ENCODE measurements around the gene UNK. TPM values are rescaled to one million over a fixed set of nuclear protein-coding genes. Genes with fewer than 3 reads are reported as not detected.

Gene UNK
- total and polyA plus RNA-seq, 9 of the 15 experiments (the other 6 are each of a cell fraction or from before 2014, with no cell fraction given), result 12.8 to 38.6 (median 24.8) TPM

DNA sequence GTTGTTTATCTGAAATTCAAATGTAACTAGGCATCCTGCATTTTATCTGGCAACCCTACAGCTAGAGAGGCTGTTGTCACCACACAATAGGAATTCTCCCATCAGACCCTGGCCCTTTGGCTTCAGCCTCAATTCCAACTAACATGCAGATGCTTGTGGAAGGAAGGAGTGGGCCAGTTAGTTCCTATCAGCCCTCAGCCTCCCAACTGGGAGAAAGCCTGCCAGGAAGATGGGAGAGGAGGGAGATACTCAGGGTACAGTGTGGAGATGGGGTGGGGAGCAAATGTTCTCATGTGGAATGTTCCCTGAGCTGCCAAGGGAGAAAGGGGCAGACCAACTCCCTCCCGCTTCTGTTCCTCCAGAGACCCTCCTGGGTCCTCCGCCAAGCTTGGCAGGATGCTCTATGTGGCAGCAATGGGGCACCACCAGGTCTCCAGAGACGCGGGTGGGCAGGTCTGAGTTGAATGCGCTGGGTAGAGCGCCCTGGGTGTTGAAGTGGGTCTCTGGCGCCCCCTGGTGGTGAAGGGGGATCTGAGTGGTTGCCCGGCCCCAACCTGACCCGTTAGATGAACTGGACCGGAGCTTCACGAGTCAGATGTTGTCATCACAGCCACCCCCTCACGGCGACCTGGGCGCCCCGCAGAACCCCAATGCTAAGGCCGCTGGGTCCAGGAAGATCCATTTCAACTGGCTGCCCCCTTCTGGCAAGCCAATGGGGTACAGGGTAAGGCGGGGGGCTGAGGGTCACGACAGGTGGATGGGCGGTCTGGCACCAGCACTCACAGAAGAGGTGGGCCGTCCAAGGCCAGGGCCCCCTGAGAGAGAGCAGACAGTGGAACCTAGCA, 34.8 kb upstream of the UNK start (continued):
- TF ChIP-seq, protein P1, sequence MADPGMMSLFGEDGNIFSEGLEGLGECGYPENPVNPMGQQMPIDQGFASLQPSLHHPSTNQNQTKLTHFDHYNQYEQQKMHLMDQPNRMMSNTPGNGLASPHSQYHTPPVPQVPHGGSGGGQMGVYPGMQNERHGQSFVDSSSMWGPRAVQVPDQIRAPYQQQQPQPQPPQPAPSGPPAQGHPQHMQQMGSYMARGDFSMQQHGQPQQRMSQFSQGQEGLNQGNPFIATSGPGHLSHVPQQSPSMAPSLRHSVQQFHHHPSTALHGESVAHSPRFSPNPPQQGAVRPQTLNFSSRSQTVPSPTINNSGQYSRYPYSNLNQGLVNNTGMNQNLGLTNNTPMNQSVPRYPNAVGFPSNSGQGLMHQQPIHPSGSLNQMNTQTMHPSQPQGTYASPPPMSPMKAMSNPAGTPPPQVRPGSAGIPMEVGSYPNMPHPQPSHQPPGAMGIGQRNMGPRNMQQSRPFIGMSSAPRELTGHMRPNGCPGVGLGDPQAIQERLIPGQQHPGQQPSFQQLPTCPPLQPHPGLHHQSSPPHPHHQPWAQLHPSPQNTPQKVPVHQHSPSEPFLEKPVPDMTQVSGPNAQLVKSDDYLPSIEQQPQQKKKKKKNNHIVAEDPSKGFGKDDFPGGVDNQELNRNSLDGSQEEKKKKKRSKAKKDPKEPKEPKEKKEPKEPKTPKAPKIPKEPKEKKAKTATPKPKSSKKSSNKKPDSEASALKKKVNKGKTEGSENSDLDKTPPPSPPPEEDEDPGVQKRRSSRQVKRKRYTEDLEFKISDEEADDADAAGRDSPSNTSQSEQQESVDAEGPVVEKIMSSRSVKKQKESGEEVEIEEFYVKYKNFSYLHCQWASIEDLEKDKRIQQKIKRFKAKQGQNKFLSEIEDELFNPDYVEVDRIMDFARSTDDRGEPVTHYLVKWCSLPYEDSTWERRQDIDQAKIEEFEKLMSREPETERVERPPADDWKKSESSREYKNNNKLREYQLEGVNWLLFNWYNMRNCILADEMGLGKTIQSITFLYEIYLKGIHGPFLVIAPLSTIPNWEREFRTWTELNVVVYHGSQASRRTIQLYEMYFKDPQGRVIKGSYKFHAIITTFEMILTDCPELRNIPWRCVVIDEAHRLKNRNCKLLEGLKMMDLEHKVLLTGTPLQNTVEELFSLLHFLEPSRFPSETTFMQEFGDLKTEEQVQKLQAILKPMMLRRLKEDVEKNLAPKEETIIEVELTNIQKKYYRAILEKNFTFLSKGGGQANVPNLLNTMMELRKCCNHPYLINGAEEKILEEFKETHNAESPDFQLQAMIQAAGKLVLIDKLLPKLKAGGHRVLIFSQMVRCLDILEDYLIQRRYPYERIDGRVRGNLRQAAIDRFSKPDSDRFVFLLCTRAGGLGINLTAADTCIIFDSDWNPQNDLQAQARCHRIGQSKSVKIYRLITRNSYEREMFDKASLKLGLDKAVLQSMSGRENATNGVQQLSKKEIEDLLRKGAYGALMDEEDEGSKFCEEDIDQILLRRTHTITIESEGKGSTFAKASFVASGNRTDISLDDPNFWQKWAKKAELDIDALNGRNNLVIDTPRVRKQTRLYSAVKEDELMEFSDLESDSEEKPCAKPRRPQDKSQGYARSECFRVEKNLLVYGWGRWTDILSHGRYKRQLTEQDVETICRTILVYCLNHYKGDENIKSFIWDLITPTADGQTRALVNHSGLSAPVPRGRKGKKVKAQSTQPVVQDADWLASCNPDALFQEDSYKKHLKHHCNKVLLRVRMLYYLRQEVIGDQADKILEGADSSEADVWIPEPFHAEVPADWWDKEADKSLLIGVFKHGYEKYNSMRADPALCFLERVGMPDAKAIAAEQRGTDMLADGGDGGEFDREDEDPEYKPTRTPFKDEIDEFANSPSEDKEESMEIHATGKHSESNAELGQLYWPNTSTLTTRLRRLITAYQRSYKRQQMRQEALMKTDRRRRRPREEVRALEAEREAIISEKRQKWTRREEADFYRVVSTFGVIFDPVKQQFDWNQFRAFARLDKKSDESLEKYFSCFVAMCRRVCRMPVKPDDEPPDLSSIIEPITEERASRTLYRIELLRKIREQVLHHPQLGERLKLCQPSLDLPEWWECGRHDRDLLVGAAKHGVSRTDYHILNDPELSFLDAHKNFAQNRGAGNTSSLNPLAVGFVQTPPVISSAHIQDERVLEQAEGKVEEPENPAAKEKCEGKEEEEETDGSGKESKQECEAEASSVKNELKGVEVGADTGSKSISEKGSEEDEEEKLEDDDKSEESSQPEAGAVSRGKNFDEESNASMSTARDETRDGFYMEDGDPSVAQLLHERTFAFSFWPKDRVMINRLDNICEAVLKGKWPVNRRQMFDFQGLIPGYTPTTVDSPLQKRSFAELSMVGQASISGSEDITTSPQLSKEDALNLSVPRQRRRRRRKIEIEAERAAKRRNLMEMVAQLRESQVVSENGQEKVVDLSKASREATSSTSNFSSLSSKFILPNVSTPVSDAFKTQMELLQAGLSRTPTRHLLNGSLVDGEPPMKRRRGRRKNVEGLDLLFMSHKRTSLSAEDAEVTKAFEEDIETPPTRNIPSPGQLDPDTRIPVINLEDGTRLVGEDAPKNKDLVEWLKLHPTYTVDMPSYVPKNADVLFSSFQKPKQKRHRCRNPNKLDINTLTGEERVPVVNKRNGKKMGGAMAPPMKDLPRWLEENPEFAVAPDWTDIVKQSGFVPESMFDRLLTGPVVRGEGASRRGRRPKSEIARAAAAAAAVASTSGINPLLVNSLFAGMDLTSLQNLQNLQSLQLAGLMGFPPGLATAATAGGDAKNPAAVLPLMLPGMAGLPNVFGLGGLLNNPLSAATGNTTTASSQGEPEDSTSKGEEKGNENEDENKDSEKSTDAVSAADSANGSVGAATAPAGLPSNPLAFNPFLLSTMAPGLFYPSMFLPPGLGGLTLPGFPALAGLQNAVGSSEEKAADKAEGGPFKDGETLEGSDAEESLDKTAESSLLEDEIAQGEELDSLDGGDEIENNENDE (IDR thresholded peaks at IDR 0.05; ENCODE audit: low read depth, low read length), result no peak
- TF ChIP-seq, protein P2, sequence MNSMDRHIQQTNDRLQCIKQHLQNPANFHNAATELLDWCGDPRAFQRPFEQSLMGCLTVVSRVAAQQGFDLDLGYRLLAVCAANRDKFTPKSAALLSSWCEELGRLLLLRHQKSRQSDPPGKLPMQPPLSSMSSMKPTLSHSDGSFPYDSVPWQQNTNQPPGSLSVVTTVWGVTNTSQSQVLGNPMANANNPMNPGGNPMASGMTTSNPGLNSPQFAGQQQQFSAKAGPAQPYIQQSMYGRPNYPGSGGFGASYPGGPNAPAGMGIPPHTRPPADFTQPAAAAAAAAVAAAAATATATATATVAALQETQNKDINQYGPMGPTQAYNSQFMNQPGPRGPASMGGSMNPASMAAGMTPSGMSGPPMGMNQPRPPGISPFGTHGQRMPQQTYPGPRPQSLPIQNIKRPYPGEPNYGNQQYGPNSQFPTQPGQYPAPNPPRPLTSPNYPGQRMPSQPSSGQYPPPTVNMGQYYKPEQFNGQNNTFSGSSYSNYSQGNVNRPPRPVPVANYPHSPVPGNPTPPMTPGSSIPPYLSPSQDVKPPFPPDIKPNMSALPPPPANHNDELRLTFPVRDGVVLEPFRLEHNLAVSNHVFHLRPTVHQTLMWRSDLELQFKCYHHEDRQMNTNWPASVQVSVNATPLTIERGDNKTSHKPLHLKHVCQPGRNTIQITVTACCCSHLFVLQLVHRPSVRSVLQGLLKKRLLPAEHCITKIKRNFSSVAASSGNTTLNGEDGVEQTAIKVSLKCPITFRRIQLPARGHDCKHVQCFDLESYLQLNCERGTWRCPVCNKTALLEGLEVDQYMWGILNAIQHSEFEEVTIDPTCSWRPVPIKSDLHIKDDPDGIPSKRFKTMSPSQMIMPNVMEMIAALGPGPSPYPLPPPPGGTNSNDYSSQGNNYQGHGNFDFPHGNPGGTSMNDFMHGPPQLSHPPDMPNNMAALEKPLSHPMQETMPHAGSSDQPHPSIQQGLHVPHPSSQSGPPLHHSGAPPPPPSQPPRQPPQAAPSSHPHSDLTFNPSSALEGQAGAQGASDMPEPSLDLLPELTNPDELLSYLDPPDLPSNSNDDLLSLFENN (IDR thresholded peaks at IDR 0.05; ENCODE audit: low read depth in 2 of 2, low read length in 2 of 2), result no peak
- TF ChIP-seq MTF1 (CRISPR knock-in tag; IDR thresholded peaks at IDR 0.05; ENCODE audit: borderline replicate concordance) (no peak), ZNF212 (CRISPR knock-in tag; IDR thresholded peaks at IDR 0.05) (no peak), MYC (IDR thresholded peaks at IDR 0.05; ENCODE audit: low read depth, low read length) (0 out of 2 replicates have a peak, but pooled peaks have one; percentile 29), MYC (CRISPR knock-in tag; IDR thresholded peaks at IDR 0.05; ENCODE audit: borderline replicate concordance, low read depth) (no peak), WHSC1 (IDR thresholded peaks at IDR 0.05; ENCODE audit: low read length) (no peak), ELF4 (CRISPR knock-in tag; IDR thresholded peaks at IDR 0.05) (no peak), ELF1 (tag; IDR thresholded peaks at IDR 0.05) (no peak), HMG20A (CRISPR knock-in tag; conservative IDR thresholded peaks at IDR 0.05) (no peak)
- TF ChIP-seq, protein P3, sequence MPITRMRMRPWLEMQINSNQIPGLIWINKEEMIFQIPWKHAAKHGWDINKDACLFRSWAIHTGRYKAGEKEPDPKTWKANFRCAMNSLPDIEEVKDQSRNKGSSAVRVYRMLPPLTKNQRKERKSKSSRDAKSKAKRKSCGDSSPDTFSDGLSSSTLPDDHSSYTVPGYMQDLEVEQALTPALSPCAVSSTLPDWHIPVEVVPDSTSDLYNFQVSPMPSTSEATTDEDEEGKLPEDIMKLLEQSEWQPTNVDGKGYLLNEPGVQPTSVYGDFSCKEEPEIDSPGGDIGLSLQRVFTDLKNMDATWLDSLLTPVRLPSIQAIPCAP (CRISPR knock-in tag; IDR thresholded peaks at IDR 0.05; ENCODE audit: borderline replicate concordance), result no peak
